GM10266 (cell line): ENCODE results near the gene SYNE1.

Experiments
- DNase-seq: peaks from one replicate; pipeline ENCODE4 v3.0.0; 2012; ENCODE audit errors: extremely low spot score
- CTCF ChIP-seq: IDR thresholded peaks from 2 replicates; pipeline ENCODE4 v1.5.1; 2012; ENCODE audit warnings: mild to moderate bottlenecking, low read depth; ENCODE audit not compliant: control insufficient read depth, insufficient read depth; ENCODE audit errors: missing control alignments

Gene SYNE1

GRCh38 chr6:152112491-152113261 is 524.5 kb downstream of the SYNE1 start:
- no peak for TF ChIP-seq CTCF
- DNase-seq = no peak

GRCh38 chr6:152110886-152111820 is 526.0 kb downstream of the SYNE1 start:
- DNase-seq = no peak
- no peak for TF ChIP-seq CTCF

- no peak for TF ChIP-seq CTCF
- DNase-seq = no peak
Measured at GRCh38 chr6:152107973-152108372, 529.2 kb downstream of the SYNE1 start.

- TF ChIP-seq CTCF = no peak
- DNase-seq = no peak
Measured at GRCh38 chr6:152100183-152100618, 537.0 kb downstream of the SYNE1 start.

GRCh38 chr6:152099446-152100182 is 537.5 kb downstream of the SYNE1 start:
- no peak for TF ChIP-seq CTCF
- no peak for DNase-seq

- no peak for DNase-seq
- TF ChIP-seq CTCF = no peak
Measured at GRCh38 chr6:152098683-152099082, 538.5 kb downstream of the SYNE1 start.
